ENCODE results near the gene VPS26C.

VPS26C gene

DNA sequence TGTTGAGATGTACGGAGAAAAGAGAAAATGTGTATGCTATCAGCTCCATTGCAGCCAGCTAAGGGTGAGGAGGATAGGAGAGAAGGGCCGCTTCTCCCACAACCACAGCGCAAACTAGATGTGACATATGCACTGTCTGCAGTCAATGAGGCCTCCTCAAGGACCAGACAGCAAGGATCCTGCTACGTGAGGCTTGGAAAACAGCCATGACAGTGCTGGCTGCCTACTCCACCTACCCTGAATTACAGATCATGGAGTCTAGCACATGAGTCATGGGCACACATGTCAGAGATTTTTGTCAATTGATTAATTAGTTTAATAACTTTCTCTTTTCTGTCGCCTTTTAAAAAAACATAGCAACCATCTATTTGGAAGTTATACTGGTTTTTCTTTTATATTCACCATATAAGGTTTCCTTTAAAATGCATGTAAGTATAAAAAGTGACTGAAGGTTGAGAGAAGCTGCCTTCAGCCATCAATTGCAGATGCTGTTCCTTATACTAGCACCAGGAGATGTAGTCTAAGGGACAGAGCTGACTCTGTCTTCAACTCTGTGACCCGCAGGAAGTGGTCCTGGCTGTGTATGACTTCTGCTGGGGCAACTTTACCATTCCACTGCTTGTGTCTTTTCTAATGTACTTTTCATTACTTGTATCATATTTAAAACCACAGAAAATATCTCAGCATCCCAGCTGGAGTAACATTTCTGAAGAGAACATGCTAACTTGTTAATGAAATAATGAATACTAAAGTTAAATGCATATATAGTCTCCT, 3.1 kb downstream of the VPS26C start:
- DNase-seq: no peak

DNA sequence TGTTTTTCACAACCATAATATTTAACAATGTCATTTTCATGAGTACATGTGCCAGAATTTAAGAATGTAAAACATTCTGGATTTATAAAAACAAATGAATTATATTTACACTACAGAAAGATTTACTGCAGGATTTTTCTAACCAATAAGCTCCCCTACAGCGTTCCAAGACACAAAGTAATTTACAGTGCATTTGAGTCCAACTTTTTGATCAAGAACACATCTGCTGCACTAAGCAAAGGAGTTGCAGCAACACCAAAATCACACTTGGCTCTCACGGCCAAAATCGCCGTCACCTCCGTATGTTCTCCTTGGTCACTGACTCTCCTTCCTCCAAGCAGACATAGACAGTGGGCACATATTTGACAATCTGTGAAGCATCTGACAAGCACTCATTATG, 7.7 kb downstream of the VPS26C start:
- DNase-seq: no peak

DNA sequence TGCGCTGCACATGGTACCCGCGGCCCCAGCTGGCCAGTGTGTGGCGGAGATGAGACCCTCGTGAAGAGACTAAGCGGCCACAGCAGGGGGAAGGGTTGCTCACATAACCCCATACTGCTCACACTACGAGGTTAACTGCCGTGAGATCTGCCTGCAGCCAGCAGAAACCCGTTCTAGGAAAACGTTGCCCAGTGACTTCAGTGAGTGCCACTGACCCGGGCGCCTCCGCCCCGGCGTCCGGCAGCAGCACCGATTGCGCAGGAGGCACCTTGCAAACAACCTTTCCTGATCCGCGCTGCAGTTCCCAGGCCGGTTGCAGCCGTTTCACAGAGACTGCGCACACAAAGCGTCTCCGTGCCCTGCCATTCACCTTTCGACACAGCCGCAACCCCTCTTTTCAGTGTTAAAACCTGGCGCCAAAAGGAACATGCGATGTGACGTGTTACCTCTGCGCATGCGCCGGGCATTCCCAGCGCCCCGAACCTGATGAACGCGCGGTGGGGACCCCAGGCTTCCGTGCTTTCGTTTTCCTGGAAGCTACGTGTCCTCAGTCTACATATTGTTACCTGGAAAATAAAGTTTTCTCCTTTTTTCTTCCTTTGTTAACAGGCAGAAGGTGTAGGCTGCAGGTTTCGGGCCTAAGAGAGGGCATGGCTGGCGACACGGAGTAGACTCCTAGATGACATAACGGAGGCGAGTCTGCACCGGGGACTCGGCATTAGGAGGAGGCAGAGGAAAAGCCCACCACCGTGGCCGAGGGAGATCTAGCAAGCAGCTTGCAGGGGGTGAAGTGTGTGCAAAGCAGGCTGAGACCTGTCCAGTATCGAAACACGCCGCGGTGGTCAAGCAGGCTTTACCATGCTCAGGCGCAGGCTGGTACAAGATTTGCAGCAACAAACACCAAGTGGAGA, 8.9 kb downstream of the VPS26C start:
- no peak for DNase-seq

DNA sequence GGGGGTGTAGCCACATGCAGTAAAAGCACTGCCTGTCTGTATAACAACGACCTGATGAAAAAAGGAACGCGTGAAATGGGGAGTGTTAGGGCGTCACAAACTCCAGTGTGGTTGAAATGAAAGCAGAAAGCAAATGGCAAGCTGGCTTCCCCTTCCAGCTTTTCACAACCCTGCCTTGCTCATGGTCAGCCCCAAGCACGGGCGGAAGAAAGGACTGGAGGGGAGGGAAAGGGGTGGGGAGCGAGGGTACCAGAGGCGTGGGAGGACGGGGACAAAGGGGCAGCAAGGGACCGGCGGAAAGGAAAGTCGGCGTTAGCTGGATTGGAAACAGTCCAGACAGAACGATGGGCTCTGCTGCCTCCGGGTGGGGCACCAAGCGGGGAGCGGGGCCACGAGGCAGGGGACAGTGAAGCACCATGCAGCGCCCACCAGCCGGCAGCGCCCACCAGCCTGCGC, 9.6 kb downstream of the VPS26C start:
- no peak for DNase-seq

DNA sequence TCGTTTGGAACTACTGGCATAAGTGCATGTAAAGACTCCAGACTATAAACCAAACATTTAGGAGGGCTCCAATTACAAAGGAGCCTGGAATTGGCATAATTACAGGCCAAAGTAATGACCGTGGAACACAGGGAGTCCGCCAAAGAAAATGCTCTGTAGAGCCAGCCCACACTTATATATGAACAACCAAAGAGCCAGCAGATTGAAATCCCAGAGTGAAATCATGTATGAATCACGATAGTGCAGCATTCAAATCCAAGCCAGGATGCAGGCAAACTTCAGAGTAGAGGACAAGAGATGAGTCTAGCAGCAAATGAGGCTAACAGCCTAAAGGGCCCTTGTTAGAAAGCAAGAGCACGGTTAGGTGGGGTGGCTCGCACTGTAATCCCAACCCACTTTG, 13.1 kb downstream of the VPS26C start:
- DNase-seq: no peak

DNA sequence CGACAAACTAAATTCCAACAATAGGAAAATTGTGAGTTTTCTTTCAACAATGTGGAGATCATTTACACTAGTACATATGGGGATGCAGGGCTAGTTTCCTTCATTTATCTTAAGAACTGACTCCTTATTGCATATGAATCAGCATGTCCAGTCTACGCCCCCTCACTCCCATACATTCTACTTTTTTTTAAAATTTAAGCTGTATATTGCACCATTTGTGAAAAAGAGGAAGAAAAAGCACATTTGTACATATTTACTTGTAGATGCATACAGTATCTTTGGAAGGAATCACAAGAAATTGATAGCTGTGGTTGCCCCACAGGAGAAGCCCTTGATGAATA, 15.9 kb downstream of the VPS26C start:
- no peak for DNase-seq

DNA sequence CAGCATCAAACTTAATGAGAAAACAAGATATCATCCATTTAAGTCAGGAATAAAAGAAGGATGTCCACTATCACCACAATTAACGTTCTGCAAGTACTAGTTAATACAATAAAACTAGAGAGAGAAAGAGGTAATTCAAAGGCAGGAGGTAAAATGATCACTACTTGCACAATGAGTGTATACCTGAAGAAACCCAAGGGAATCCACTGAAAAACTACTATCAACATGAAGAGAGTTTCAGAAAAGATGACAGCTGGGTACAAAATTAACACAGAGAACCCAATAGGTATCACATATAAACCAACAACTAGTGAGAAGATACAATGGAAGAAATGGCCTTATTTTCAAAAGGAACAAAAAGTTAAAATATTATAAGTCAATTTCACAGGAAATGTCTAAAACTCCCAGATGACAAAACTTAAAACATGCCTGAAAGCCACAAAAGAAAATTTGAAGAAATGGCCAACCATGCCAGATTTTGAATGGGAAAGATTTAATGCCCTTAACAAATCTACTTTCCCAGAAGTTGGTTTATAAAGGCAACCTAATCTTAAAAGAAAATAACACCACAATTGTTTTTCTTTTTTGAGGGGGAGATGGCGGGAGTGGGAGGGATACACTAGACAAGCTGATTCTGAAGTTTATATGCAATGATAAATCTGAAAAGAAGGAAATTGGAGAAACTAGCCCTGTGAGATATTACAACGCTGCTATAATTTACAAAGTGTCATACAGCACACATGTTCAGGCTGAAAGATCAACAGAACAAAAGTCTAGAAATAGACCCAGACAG, 17.8 kb downstream of the VPS26C start:
- no peak for DNase-seq

DNA sequence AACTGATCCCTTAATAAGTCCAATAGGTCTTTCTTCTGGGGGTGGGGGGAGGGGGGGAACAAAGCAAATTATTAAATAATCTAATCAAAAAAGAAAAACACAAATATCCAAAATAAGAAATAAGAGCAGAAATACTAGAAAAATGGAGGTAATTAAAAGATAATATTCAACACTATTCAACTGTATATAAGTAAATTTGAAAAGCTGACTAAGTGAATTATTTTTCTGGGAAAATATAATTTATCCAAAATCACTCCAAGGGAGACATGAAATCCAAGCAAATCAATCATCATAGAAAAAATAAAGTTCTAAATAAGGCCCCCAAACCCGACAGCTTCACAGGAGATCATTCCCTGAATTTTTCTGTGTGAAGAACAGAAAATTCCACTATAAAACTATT, 18.8 kb downstream of the VPS26C start:
- DNase-seq: no peak

DNA sequence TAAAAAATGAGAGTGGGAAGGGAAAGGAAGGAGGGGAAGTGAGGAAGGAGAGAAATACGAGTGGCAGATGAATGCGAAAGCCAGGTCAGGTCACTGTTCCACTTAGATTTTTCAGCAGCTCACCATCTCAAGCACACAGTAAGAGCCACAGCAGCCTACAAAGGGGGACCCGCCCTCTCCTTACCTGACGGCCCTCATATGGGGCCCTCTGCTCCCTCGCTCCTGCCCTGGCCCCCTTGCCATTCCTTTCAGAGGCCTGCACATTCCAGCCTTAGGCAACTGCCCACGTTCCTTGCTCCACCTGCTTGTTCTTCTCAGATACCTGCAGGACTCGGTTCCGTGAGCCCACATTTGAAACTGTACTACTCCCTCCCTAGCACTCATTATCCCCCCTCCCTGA, 22.0 kb downstream of the VPS26C start:
- no peak for DNase-seq

DNA sequence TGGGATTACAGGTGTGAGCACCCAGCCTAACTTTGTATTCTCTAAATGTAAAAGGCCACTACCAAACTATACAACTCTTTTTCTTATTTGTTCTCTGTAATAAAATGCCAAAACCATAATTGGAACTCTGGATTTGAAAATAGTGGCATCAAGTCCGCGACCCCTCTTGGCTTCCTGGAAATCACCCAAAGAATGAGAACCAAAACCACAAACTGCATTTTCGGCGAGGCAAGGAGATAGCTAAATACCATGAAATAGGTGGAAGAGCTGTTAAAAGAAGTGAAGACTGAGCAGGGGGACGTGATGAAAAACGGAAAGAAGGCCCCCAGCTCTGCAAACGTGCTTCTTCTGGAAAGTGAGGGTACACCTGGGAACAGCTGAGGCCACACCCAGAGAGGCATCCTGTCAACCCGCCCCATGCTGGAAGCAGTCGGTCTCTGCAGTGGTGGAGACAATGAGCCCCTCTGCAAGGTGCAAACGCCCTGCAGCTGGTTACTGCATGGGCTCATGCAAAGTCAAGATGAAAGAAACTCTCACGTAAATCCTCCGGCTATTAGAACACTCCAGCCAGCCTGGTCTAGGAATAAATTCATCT, 22.5 kb downstream of the VPS26C start:
- DNase-seq: no peak

DNA sequence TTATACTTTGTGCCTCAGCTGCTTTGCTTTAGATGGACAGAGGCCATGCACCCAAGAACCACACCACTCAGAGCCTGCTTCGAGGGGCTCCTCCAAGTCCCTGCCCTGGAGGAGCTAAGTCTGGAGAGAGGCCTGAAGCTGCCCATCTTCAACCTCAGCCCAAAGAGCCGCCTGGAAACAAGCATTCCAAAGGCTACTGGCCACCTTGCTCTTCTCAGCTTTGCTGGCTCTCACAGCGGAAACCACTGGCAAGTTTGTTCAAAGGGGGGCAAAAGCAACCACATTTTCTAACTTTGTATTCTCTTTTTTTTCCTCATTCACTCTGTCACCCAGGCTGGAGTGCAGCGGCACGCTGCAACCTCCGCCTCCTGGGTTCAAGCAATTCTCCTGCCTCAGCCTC, 23.2 kb downstream of the VPS26C start:
- no peak for DNase-seq

DNA sequence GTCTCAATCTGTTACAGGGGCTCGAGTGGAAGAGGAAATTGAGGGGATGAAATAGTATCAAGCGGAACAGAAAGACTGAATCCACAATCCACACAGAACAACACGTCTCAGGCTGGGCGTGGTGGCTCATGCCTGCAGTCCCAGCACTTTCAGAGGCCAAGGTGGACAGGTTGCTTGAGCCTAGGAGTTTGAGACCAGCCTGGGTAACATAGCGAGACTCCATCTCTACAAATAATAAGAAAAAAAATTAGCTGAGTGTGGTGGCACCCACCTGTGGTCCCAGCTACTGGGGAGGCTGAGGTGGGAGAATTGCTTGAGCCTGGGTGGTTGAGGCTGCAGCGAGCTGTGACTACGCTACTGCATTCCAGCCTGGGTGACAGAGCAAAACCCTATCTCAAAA, 25.7 kb downstream of the VPS26C start:
- no peak for DNase-seq

DNA sequence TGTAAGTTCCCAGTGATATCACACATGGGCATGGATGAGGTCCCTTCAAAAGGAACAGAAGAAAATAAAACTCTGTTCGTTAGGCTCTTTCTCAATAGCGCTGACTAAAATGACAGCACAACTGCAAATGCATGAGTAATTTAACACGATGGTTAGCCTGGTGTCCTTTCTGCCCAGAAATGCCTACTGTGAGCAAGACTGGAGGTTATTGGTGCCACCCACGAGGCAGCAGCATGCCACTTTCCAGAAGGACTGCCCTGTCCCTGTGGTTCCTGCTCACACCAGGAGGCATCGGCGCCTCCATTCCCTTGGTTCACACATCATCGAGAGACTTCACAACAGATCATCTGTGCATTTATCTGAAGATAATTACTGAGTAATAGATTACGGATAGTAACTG, 26.2 kb downstream of the VPS26C start:
- no peak for DNase-seq

DNA sequence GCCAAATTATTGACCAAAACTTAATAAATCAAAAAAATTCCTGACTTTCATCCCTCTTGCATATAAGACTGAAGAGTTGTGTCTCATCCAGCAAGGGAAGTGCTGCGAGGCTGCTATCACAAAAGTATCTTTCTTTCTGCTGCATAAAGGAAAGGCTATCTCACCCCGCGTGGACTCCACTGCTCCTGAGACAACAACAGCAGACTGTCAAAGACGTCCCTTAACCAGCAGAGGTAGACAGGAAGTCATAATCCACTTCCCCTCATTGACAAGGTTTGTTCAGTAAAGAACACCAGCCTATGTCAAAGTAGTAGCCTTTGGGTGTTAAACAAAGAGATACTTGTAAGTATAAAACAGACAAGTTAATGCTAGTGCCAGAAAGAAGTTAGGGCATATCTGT, 29.4 kb downstream of the VPS26C start:
- no peak for DNase-seq

DNA sequence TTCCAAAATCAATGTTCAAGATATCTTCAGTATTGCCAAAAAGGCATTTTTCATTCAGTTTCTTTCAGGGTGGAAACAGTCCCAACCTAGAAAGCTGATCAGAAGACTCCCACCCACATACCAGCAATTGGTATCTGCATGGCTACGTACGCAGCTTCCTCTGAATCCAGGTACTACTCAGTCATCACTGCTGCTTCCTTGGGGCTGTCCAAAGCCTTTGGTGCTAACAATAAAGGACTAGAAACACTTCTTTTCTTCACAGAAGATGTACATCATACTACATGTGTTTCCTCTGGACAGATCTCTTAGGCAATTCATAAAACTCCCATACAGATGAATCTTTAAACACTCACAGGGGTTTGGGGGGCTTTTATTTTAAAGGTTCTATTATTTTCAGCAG, 29.8 kb downstream of the VPS26C start:
- DNase-seq: no peak

DNA sequence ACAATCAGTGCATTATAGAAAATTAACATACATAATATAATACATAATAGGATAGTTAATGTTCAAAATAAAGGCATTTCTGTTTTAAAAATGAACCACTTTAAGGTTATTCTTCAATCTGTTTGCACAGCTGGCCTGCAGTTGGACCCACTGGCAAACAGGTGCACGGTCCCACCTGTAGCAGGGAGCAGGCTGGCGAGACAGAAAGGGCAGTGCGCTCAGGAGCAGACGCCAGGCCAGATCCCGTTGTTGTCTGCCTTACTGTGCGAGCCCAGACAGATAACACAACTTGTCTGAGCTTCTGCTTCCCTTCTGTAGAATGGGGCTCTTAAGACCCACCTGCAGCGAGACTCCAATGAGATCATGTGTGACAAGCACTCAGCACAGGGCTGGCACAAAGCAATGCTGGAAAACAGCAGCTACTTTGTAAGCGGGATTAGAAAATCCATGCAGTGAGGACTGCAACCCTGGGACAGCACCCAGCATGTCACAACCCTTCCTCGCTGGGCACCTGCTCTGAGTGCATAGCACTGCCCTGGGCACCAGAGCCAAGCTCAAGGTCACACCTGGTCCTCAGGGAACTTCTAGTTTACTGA, 33.5 kb downstream of the VPS26C start:
- no peak for DNase-seq

DNA sequence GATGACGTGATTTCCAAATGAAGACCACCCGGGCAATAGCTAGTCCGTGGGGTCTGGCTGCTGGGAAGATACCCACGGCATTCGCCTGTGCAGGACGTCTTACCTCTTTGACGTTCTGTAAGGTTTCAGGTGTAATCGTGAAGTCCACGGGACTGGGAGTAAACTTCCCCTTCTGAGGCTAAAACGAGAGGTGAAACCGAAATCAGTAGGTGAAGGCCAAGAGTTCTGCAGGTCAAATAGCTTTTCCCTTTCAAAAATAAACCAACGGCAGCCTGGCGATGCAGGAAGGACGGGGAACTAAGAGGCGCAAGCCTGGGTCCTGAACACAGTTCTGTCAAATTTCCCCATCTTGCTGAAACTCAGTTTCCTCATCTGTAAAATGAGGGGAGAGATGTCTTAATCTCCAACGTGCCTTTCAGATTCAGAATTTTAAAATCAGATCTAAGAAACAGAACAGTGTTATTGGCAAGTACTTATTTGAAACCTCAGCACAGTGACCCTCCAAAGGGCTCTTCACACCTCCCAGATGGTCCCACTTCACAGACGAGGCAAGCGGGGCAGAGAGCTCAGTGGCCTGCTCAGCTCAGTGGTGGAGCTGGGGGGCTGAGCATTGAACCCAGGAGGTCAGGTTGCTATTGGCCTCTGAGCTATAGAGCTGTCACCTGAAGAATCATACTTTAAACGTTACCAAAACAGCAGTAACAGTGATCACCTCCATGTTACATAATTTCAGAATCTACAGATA, 34.7 kb downstream of the VPS26C start:
- no peak for DNase-seq

DNA sequence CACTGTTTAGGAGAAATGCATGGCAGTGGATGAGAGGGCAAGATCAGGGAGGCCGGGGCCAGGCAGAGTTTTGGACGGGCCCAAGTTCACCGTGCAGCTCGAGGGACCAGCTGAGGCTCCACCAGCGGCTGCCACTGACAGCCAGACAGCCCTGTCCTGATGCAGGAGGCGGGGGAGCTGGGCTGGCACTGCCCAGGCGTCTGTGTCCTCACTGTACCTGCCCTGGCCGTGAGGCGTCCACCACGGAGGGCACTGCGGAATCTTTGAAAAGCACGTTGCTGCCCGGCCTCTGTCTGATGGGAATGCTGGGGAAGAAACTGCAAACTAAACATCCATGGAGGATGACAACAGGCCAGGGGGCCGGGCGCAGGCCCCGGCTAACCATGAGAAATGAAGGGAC, 35.5 kb downstream of the VPS26C start:
- DNase-seq: no peak

DNA sequence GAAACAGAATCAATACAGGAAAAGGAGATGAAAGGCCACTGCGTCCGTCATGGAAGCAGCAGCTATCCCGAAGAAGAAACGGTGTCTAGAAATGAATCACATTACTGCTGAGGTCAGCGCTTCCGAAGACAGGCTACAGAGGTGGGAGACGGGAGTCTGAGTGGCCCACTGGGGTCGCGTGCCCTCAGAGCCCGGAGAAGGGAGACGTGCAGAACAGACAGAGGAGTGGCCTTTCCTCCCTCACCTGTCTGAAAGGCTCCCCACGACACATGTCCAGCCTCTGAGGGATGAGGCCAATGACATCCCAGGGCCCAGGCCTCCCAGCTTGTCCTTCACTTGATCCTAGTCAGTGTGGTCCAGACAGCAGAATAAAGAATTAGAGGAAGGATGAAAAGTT, 35.9 kb downstream of the VPS26C start:
- no peak for DNase-seq

DNA sequence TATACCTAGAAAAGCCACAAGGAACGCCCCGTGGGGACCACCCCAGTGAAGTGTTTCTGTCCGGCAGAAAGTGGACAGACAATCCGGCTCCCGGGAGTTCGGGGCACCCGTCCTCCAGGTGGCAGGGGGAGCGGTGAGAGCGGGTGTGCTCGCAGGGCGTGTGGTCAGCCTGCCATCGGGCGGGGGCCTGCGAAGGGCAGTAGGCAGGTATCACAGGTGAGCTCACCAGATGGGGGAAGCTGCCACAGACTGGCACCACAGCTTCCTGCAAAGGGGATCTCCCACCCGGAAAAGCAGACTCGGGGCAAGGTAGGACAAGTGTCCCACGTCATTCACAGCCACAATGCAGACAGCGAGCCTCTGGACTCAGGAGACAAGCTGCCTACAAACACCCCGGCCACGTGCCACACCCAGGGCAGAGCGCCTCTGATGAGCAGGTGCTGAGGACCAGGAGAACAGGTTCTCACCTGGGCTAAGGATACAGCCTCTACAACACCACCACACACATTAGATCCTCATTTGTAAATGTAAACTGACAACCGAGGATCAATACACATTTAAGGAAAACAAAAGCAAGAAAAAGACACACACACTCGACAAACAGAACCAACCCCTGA, 36.4 kb downstream of the VPS26C start:
- no peak for DNase-seq

DNA sequence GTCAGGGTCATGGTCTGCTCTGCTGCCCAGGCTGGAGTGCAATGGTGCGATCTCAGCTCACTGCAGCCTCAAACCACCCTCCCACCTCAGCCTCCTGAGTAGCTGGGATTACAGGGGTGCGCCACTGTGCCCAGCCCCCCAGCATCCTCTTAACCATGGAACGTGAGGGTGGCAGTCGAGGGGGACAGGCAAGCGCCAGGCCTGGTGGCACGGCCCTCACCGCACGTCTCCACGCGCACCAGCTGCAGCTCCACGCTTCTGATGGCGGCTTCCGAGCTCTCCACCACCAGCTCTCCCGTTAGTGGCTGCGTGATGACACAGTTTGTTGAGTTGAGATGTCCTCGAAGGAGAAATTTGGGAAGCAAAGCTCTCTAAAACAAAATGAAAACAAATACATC, 39.1 kb downstream of the VPS26C start:
- DNase-seq: no peak
